Heart left ventricle (tissue), 16 donors: ENCODE results near the gene CREBRF. TPM values are rescaled to one million over a fixed set of nuclear protein-coding genes. Genes with fewer than 3 reads are reported as not detected.

Source experiments
- ATAC-seq, 4 donors: fragments of 200-7000 bp; cut with Tn5 transposase; one replicate each; pipeline ENCODE4 v1.9.1; 2020 to 2022; ENCODE audit warnings: moderate library complexity in 4 of 4, mild to moderate bottlenecking in 3 of 4, moderate number of reproducible peaks in 1 of 4
- DNase-seq, 5 donors: peaks; one replicate each; pipeline ENCODE4 v3.0.0-alpha.2; 2020
- H3K27ac ChIP-seq, 12 donors: fragments of 200-600 bp; sonication (generic) in 4 of 12; one replicate each; pipeline versions ENCODE4 v1.5.0 to v1.8.0; 2016 to 2022; ENCODE audit warnings: mild to moderate bottlenecking in 2 of 12
- H3K27me3 ChIP-seq, 9 donors: fragments of 200-600 bp; sonication (generic) in 2 of 9; one replicate each; pipeline versions ENCODE4 v1.5.1 to v1.8.0; 2016 to 2022; ENCODE audit warnings: mild to moderate bottlenecking in 3 of 9
- H3K36me3 ChIP-seq, 9 donors: fragments of 200-600 bp; sonication (generic) in 2 of 9; one replicate each; pipeline versions ENCODE4 v1.5.0 to v1.8.0; 2018 to 2022; ENCODE audit warnings: mild to moderate bottlenecking in 2 of 9
- H3K4me1 ChIP-seq, 12 donors: fragments of 200-600 bp; sonication (generic) in 4 of 12; one replicate each; pipeline versions ENCODE4 v1.5.0 to v1.8.0; 2016 to 2022; ENCODE audit warnings: mild to moderate bottlenecking in 3 of 12
- H3K4me3 ChIP-seq, 12 donors: fragments of 200-600 bp; sonication (generic) in 4 of 12; one replicate each; pipeline versions ENCODE4 v1.5.0 to v1.8.0; 2017 to 2022; ENCODE audit warnings: mild to moderate bottlenecking in 9 of 12, moderate library complexity in 4 of 12
- H3K9me3 ChIP-seq, 12 donors: fragments of 200-600 bp; sonication (generic) in 4 of 12; one replicate each; pipeline versions ENCODE4 v1.5.0 to v1.8.0; 2016 to 2022; ENCODE audit warnings: mild to moderate bottlenecking in 1 of 12
- POLR2A ChIP-seq, 2 donors: fragments of 450-650 bp; IDR thresholded peaks; one replicate each; pipeline ENCODE4 v1.6.1; 2017; ENCODE audit warnings: antibody characterized with exemption in 2 of 2, mild to moderate bottlenecking in 2 of 2, moderate library complexity in 2 of 2
- WGBS, 4 donors: extraction: QIAGEN DNeasy Blood & Tissue Kit in 2 of 4; methylation state at CpG; one replicate each; pipeline versions ENCODE4 v1.1.5 to v1.1.7; 2013 to 2018; 5-methylcytosine and 5-hydroxymethylcytosine counted together
- intact Hi-C, 10 donors: fragments of 100-400 bp; cut with DNase I; formaldehyde crosslinking; loops; one replicate each; pipeline versions ENCODE4 v1.11.1 to v1.14.2; 2022
- polyA plus RNA-seq, 2 donors: library from polyadenylated mRNA; stranded (reverse); fragments of 200-250 nt; gene quantifications; one replicate each; pipeline ENCODE4 v1.2.3, GENCODE V29; 2013
- total RNA-seq, 9 donors: library from RNA; depleted of rRNA in 2 of 9; stranded (reverse); fragments of >200 nt in 2 of 9; fragmentation: NEBNext Ultra II Directional in 3 of 9; extraction: Animal tissue kit (Norgen Biotek cat#: 25700) in 3 of 9; gene quantifications; one replicate each; pipeline versions ENCODE4 v1.1.0 to v1.2.4, GENCODE V29; 2016 to 2023
- TF ChIP-seq, protein P1 (sequence below), 12 donors: fragments of 200-600 bp; sonication (generic) in 4 of 12; IDR thresholded peaks; one replicate each; pipeline versions ENCODE4 v1.5.0 to v1.8.0; 2018 to 2022; ENCODE audit warnings: antibody characterized with exemption in 12 of 12, mild to moderate bottlenecking in 5 of 12
- donor health status: ischemic (EF 13 %, LVEDD 7.1; RV severe dilation, severe dysfunction).
- donor health status: healthy with polysubstance abuse.
- donor health status: DM: no; HTN: yes; CAD: no.
- donor health status: DM: no; HTN: no; CAD: no.
- donor health status: ischemic (EF 25% LVEDD 6.9; RV normal size, moderate dysfunction).
- donor health status: ischemic (EF 25% LVEDD 5.7; RV mildly dilated, moderate dysfunction).
- donor health status: healthy.
- donor health status: DM: yes; HTN: yes; CAD: no.
- donor health status: ischemic (EF 35%, LVEDD 5.7; RV mildly dilated, moderate dysfunction).
- donor health status: nonischemic (EF 11% LVEDD 7.7; RV severe dilation, severe dysfunction).
- donor health status: DM: yes; HTN: yes; CAD: no.
- donor health status: PGD.
- donor health status: ischemic (EF 29% LVEDD 5.4; RV normal size, mild dysfunction).
- donor health status: nonischemic (EF 23%, LVEDD 6.1; RV moderate dilation, normal function).

CREBRF gene
- total and polyA plus RNA-seq, 11 donors: 2.7 to 47.7 (median 19.9) TPM

DNA sequence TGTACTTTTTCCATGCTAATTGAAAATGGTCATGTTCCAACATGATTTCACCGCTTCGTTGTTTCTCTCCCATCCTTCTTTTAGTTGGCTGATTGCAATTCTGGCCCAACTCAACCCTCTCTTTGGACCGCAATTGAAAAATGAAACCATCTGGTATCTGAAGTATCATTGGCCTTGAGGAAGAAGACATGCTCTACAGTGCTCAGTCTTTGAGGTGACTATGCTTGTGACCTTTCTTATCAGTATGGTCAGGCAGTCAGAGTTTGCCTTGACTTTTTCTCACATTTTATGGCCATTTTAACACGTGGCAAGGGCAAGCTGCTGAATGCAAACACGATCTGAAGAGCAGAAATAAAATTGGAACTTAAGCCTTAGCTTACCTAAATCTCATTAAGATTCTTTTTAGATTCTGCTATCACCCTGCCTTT is 36.0 kb upstream of the CREBRF start:
- 57 to 70% (median 66%) methylated on average over 5 of the region's 5 CpGs for WGBS, 4 donors
- TF ChIP-seq, protein P1, sequence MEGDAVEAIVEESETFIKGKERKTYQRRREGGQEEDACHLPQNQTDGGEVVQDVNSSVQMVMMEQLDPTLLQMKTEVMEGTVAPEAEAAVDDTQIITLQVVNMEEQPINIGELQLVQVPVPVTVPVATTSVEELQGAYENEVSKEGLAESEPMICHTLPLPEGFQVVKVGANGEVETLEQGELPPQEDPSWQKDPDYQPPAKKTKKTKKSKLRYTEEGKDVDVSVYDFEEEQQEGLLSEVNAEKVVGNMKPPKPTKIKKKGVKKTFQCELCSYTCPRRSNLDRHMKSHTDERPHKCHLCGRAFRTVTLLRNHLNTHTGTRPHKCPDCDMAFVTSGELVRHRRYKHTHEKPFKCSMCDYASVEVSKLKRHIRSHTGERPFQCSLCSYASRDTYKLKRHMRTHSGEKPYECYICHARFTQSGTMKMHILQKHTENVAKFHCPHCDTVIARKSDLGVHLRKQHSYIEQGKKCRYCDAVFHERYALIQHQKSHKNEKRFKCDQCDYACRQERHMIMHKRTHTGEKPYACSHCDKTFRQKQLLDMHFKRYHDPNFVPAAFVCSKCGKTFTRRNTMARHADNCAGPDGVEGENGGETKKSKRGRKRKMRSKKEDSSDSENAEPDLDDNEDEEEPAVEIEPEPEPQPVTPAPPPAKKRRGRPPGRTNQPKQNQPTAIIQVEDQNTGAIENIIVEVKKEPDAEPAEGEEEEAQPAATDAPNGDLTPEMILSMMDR (IDR thresholded peaks at IDR 0.05): no peak
- no peak for TF ChIP-seq POLR2A (IDR thresholded peaks at IDR 0.05)
- Histone ChIP-seq H3K4me1 (peaks cover 5 to 52% (median 31%) of the 10 kb centered on the region in 12 donors), H3K9me3 (no peaks in the 10 kb centered on the region), H3K27me3 (no peaks in the 10 kb centered on the region), H3K36me3 (peaks cover 0 to 37% (median 21%) of the 10 kb centered on the region in 9 donors), H3K4me3 (no peak overlapping the region), H3K27ac (peak overlapping the region in 9 of 12 donors; percentile 29 to 64 (median 59))
- ATAC-seq (no peak), DNase-seq (peak in 1 of 5 donors; percentile 10)
- intact Hi-C loops: no loop called here

DNA sequence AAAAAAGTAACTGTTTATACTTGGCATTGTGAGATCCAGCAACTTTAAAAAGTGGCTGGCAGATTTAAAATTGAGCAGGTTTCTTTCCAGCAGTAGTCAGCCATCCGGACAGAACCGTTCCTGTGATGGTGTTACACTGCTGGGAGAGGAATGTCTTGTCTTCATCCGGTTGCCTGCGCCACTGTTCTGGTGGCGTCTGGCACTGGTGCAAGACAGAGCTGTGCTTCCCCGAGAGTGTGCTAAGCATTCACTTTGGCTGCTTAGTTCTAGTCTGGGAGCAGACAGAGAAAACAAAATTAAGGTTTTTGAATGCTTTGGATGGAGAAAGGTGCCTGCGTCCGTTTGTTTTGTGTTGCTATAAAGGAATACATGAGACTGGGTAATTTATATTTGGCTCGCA is 35.5 kb upstream of the CREBRF start:
- Histone ChIP-seq H3K36me3 (peaks cover 0 to 37% (median 21%) of the 10 kb centered on the region in 9 donors), H3K27me3 (no peaks in the 10 kb centered on the region), H3K4me3 (no peak overlapping the region), H3K27ac (peak overlapping the region in 10 of 12 donors; percentile 2 to 64 (median 53)), H3K4me1 (peaks cover 5 to 47% (median 27%) of the 10 kb centered on the region in 12 donors), H3K9me3 (no peaks in the 10 kb centered on the region)
- DNase-seq (peak in 4 of 5 donors; percentile 29 to 54 (median 43)), ATAC-seq (peak in 3 of 4 donors; percentile 73 to 80 (median 77))
- intact Hi-C loops: no loop called here
- TF ChIP-seq, protein P1 (IDR thresholded peaks at IDR 0.05): no peak
- no peak for TF ChIP-seq POLR2A (IDR thresholded peaks at IDR 0.05)
- WGBS, 4 donors: 52 to 72% (median 65%) methylated on average over 9 of the region's 9 CpGs

DNA sequence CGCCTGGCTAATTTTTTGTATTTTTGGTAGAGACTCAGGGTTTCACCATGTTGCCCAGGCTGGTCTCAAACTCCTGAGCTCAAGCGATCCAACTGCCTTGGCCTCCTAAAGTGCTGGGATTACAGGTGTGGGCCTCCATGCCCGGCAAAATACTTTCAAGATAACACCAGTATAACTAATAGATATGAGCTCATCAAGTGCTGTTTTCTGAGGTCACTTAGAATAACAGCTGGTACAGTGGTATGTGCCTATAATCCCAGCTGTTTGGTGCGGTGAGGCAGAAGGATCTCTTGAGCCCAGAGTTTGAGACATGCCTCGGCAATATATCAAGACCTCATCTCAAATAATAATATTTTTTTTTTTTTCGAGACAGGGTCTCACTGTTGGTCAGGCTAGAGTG is 30.5 kb upstream of the CREBRF start:
- H3K4me3 ChIP-seq: no peak overlapping the region
- WGBS, 4 donors: 76 to 82% (median 79%) methylated on average over 6 of the region's 6 CpGs
- H3K27ac ChIP-seq: no peak overlapping the region
- peaks cover 0 to 51% (median 33%) of the 10 kb centered on the region in 12 donors for H3K4me1 ChIP-seq
- H3K9me3 ChIP-seq: no peaks in the 10 kb centered on the region
- peak in 1 of 4 donors; percentile 16 for ATAC-seq
- H3K27me3 ChIP-seq: no peaks in the 10 kb centered on the region
- TF ChIP-seq POLR2A (IDR thresholded peaks at IDR 0.05): no peak
- TF ChIP-seq, protein P1 (IDR thresholded peaks at IDR 0.05): no peak
- intact Hi-C loops: no loop called here
- no peak for DNase-seq
- peaks cover 0 to 32% (median 18%) of the 10 kb centered on the region in 9 donors for H3K36me3 ChIP-seq

DNA sequence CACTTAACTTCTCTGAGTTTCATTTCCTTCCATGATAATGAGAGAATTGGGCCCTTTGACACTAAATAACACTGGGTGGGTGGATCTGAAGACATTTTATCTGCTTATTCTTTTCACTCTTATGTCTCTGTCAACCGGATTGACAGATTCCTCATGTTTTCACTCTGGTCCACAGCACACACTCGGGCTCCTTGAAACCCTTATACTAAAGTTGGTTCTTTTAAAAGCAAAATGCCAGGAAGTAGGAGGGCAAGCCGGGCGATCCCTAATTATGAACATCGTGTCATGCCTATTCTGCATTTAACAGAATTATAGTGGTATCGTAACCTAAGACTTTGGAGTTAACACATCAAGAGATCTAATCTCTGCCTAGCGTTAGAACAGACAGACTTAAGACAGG is 28.2 kb upstream of the CREBRF start:
- TF ChIP-seq POLR2A (IDR thresholded peaks at IDR 0.05): no peak
- TF ChIP-seq, protein P1 (IDR thresholded peaks at IDR 0.05): no peak
- Histone ChIP-seq H3K27ac (peak overlapping the region in 2 of 12 donors; percentile 64 to 89), H3K36me3 (peaks cover 0 to 9% (median 0%) of the 10 kb centered on the region in 9 donors), H3K9me3 (no peaks in the 10 kb centered on the region), H3K27me3 (no peaks in the 10 kb centered on the region), H3K4me1 (peaks cover 0 to 37% (median 26%) of the 10 kb centered on the region in 12 donors), H3K4me3 (no peak overlapping the region)
- 82 to 86% (median 84%) methylated on average over 7 of the region's 7 CpGs for WGBS, 4 donors
- DNase-seq (no peak), ATAC-seq (no peak)
- intact Hi-C loops: no loop called here
